AG08395 (cell line): ENCODE results near the gene TLK1.
"Not testable (repeated sequence)": the region's sequence is repeated elsewhere in the genome, so short reads cannot be mapped to it uniquely, and the experiment has no call there.

Experiments used
- DNase-seq: peaks from one replicate; pipeline ENCODE4 v3.0.0; 2012; ENCODE audit warnings: mixed read lengths, low spot score

Gene TLK1

GRCh38 chr2:171142398-171142797 is 18.3 kb downstream of the TLK1 start:
- no peak for DNase-seq

GRCh38 chr2:171141320-171141719 is 19.4 kb downstream of the TLK1 start:
- DNase-seq = peak; percentile 2

GRCh38 chr2:171139860-171140259 is 20.8 kb downstream of the TLK1 start:
- DNase-seq = no peak

GRCh38 chr2:171136024-171136423 is 24.7 kb downstream of the TLK1 start:
- DNase-seq = no peak

GRCh38 chr2:171134624-171135230 is 26.0 kb downstream of the TLK1 start:
- DNase-seq = no peak

GRCh38 chr2:171132086-171132485 is 28.6 kb downstream of the TLK1 start:
- no peak for DNase-seq

GRCh38 chr2:171128461-171128860 is 32.2 kb downstream of the TLK1 start:
- no peak for DNase-seq

- DNase-seq = no peak
Measured at GRCh38 chr2:171124541-171124940, 36.2 kb downstream of the TLK1 start.

GRCh38 chr2:171109571-171109970 is 51.1 kb downstream of the TLK1 start:
- no peak for DNase-seq

GRCh38 chr2:171109020-171109419 is 51.7 kb downstream of the TLK1 start:
- DNase-seq = no peak

- DNase-seq = no peak
Measured at GRCh38 chr2:171107803-171108202, 52.9 kb downstream of the TLK1 start.

GRCh38 chr2:171104379-171104778 is 56.3 kb downstream of the TLK1 start:
- DNase-seq = no peak

- no peak for DNase-seq
Measured at GRCh38 chr2:171102802-171103201, 57.9 kb downstream of the TLK1 start.

GRCh38 chr2:171100370-171100769 is 60.3 kb downstream of the TLK1 start:
- no peak for DNase-seq

- DNase-seq = no peak
Measured at GRCh38 chr2:171098607-171099006, 62.1 kb downstream of the TLK1 start.

GRCh38 chr2:171095014-171095582 is 65.6 kb downstream of the TLK1 start:
- DNase-seq = no peak

- not testable (repeated sequence) for DNase-seq
Measured at GRCh38 chr2:171091517-171091916, 69.2 kb downstream of the TLK1 start.

- no peak for DNase-seq
Measured at GRCh38 chr2:171089489-171089888, 71.2 kb downstream of the TLK1 start.

- DNase-seq = no peak
Measured at GRCh38 chr2:171088057-171088834, 72.4 kb downstream of the TLK1 start.

- DNase-seq = no peak
Measured at GRCh38 chr2:171087547-171087946, 73.1 kb downstream of the TLK1 start.

- peak; percentile 29 for DNase-seq
Measured at GRCh38 chr2:171086352-171087290, 74.1 kb downstream of the TLK1 start.

GRCh38 chr2:171084128-171084527 is 76.6 kb downstream of the TLK1 start:
- DNase-seq = no peak
